ENCODE data around the gene KLF8. TPM values are rescaled to one million over a fixed set of nuclear protein-coding genes. Genes with fewer than 3 reads are reported as not detected.

KLF8 gene
- total RNA-seq, 1 experiment from 2014 or later = 0.57 TPM

- DNase-seq = no peak
- BruUV-seq (replicated peaks) = no TSS peak
- H3K9me3 ChIP-seq = no peaks in the 10 kb centered on the region
- no peaks in the 10 kb centered on the region for H3K4me1 Mint-ChIP-seq (ENCODE audit: low read depth, unreplicated experiment)
- no peak overlapping the region for H3K27ac Mint-ChIP-seq (ENCODE audit: unreplicated experiment)
- H3K36me3 Mint-ChIP-seq (ENCODE audit: insufficient read depth, unreplicated experiment) = no peaks in the 10 kb centered on the region
- H3K9me3 Mint-ChIP-seq (ENCODE audit: unreplicated experiment) = no peaks in the 10 kb centered on the region
- H3K36me3 ChIP-seq (ENCODE audit: control insufficient read depth, insufficient read depth, low read length) = no peaks in the 10 kb centered on the region
- H3K27me3 ChIP-seq (replicated peaks; ENCODE audit: control insufficient read depth, insufficient read depth, low read length) = no peaks in the 10 kb centered on the region
- POLR2A ChIA-PET = no interaction called here
- no peaks in the 10 kb centered on the region for H3K27me3 Mint-ChIP-seq (ENCODE audit: insufficient read depth, unreplicated experiment)
- CTCF ChIA-PET = no interaction called here
- intact Hi-C loops (cut with micrococcal nuclease; ENCODE audit: unreplicated experiment) = loop anchor here (5.0 kb wide), 1 partner anchor 693 kb away; no protein-coding TSS in a partner anchor
- H3K4me1 ChIP-seq = no peaks in the 10 kb centered on the region
- no peak for TF ChIP-seq CTCF (IDR thresholded peaks at IDR 0.05; ENCODE audit: insufficient read depth in 1 of 2, low read depth in 1 of 2, low read length in 1 of 2, severe bottlenecking in 1 of 2, unreplicated experiment in 1 of 2)
- no peak overlapping the region for H3K4me3 Mint-ChIP-seq (ENCODE audit: unreplicated experiment)
- H3K4me3 ChIP-seq (ENCODE audit: low read depth, low read length) = no peak overlapping the region
Observed at GRCh38 chrX:56284269-56284668, 52.1 kb downstream of the KLF8 start.

- H3K36me3 ChIP-seq (ENCODE audit: control insufficient read depth, insufficient read depth, low read length) = no peaks in the 10 kb centered on the region
- H3K4me1 ChIP-seq = no peaks in the 10 kb centered on the region
- ChIA-PET POLR2A (no interaction called here), CTCF (no interaction called here)
- H3K27ac Mint-ChIP-seq (ENCODE audit: unreplicated experiment) = no peak overlapping the region
- H3K4me1 Mint-ChIP-seq (ENCODE audit: low read depth, unreplicated experiment) = no peaks in the 10 kb centered on the region
- no peaks in the 10 kb centered on the region for H3K9me3 Mint-ChIP-seq (ENCODE audit: unreplicated experiment)
- no peak for DNase-seq
- no peaks in the 10 kb centered on the region for H3K27me3 Mint-ChIP-seq (ENCODE audit: insufficient read depth, unreplicated experiment)
- intact Hi-C loops (cut with micrococcal nuclease; ENCODE audit: unreplicated experiment) = no loop called here
- no peak overlapping the region for H3K4me3 Mint-ChIP-seq (ENCODE audit: unreplicated experiment)
- no peaks in the 10 kb centered on the region for H3K36me3 Mint-ChIP-seq (ENCODE audit: insufficient read depth, unreplicated experiment)
- TF ChIP-seq CTCF (IDR thresholded peaks at IDR 0.05; ENCODE audit: insufficient read depth in 1 of 2, low read depth in 1 of 2, low read length in 1 of 2, severe bottlenecking in 1 of 2, unreplicated experiment in 1 of 2) = no peak
- H3K4me3 ChIP-seq (ENCODE audit: low read depth, low read length) = no peak overlapping the region
- BruUV-seq (replicated peaks) = no TSS peak
- no peaks in the 10 kb centered on the region for H3K27me3 ChIP-seq (replicated peaks; ENCODE audit: control insufficient read depth, insufficient read depth, low read length)
- no peaks in the 10 kb centered on the region for H3K9me3 ChIP-seq
Observed at GRCh38 chrX:56288608-56289007, 56.5 kb downstream of the KLF8 start.

- no peaks in the 10 kb centered on the region for H3K36me3 ChIP-seq (ENCODE audit: control insufficient read depth, insufficient read depth, low read length)
- Mint-ChIP-seq H3K4me3 (ENCODE audit: unreplicated experiment) (no peak overlapping the region), H3K27ac (ENCODE audit: unreplicated experiment) (no peak overlapping the region), H3K9me3 (ENCODE audit: unreplicated experiment) (no peaks in the 10 kb centered on the region), H3K4me1 (ENCODE audit: low read depth, unreplicated experiment) (no peaks in the 10 kb centered on the region), H3K27me3 (ENCODE audit: insufficient read depth, unreplicated experiment) (no peaks in the 10 kb centered on the region), H3K36me3 (ENCODE audit: insufficient read depth, unreplicated experiment) (no peaks in the 10 kb centered on the region)
- BruUV-seq (replicated peaks) = no TSS peak
- CTCF ChIA-PET = no interaction called here
- H3K9me3 ChIP-seq = no peaks in the 10 kb centered on the region
- no peak overlapping the region for H3K4me3 ChIP-seq (ENCODE audit: low read depth, low read length)
- TF ChIP-seq CTCF (IDR thresholded peaks at IDR 0.05; ENCODE audit: insufficient read depth in 1 of 2, low read depth in 1 of 2, low read length in 1 of 2, severe bottlenecking in 1 of 2, unreplicated experiment in 1 of 2) = no peak
- intact Hi-C loops (cut with micrococcal nuclease; ENCODE audit: unreplicated experiment) = no loop called here
- POLR2A ChIA-PET = no interaction called here
- no peaks in the 10 kb centered on the region for H3K27me3 ChIP-seq (replicated peaks; ENCODE audit: control insufficient read depth, insufficient read depth, low read length)
- H3K4me1 ChIP-seq = no peaks in the 10 kb centered on the region
- no peak for DNase-seq
Observed at GRCh38 chrX:56289449-56289848, 57.3 kb downstream of the KLF8 start.

Measured in Caco-2 (cell line).